Gastroesophageal sphincter (tissue), 4 donors: Measurements from ENCODE around the gene UBAP2. TPM values are rescaled to one million over a fixed set of nuclear protein-coding genes. Genes with fewer than 3 reads are reported as not detected.

Experiments
- ATAC-seq: fragments of 150-250 bp; one replicate; pipeline ENCODE4 v1.9.1; 2016; ENCODE audit warnings: mild to moderate bottlenecking, moderate library complexity
- H3K27ac ChIP-seq, 4 donors: fragments of 200-600 bp; sonication (generic) in 3 of 4; 1 replicate in 3 of 4; 2 replicates in 1 of 4; pipeline ENCODE4 v1.5.1; 2016 to 2019
- H3K27me3 ChIP-seq: fragments of 200-600 bp; sonication (generic); one replicate; pipeline ENCODE4 v1.5.1; 2019
- H3K36me3 ChIP-seq, 2 donors: fragments of 200-600 bp; sonication (generic); one replicate each; pipeline ENCODE4 v1.5.1; 2019; ENCODE audit warnings: control low read depth in 1 of 2
- H3K4me1 ChIP-seq, 3 donors: fragments of 200-600 bp; sonication (generic); 1 replicate in 2 of 3; 2 replicates in 1 of 3; pipeline ENCODE4 v1.5.1; 2016 to 2019; ENCODE audit warnings: control low read depth in 2 of 3
- H3K4me3 ChIP-seq, 2 donors: fragments of 200-600 bp; sonication (generic); one replicate each; pipeline ENCODE4 v1.5.1; 2019; ENCODE audit warnings: mild to moderate bottlenecking in 1 of 2, moderate library complexity in 1 of 2
- H3K9me3 ChIP-seq, 3 donors: fragments of 200-600 bp; sonication (generic); one replicate each; pipeline ENCODE4 v1.5.1; 2017 to 2019; ENCODE audit warnings: control low read depth in 2 of 3
- EP300 ChIP-seq: sonication (generic); formaldehyde crosslinking; IDR thresholded peaks from one replicate; pipeline ENCODE4 v1.6.1; 2017; ENCODE audit warnings: antibody characterized with exemption, mild to moderate bottlenecking
- POLR2A ChIP-seq, 2 donors: fragments of 450-650 bp; IDR thresholded peaks; one replicate each; pipeline ENCODE4 v1.6.1; 2017; ENCODE audit warnings: antibody characterized with exemption in 2 of 2, mild to moderate bottlenecking in 2 of 2, moderate library complexity in 1 of 2
- POLR2AphosphoS5 ChIP-seq: sonication (generic); formaldehyde crosslinking; IDR thresholded peaks from one replicate; pipeline ENCODE4 v1.6.1; 2017; ENCODE audit warnings: antibody characterized with exemption
- WGBS, 2 donors: methylation state at CpG; one replicate each; pipeline ENCODE4 v1.1.5; 2018; ENCODE audit warnings: low coverage in 1 of 2; 5-methylcytosine and 5-hydroxymethylcytosine counted together
- total RNA-seq, 4 donors: library from RNA; depleted of rRNA; stranded (reverse); fragments of >200 nt; gene quantifications; one replicate each; pipeline ENCODE4 v1.1.0, GENCODE V29; 2016
- TF ChIP-seq, protein P1 (sequence below), 4 experiments: fragments of 200-600 bp in 2 of 4; fragments of 450-650 bp in 2 of 4; sonication (generic) in 1 of 4; IDR thresholded peaks; one replicate each; pipeline ENCODE4 v1.5.1; 2017 to 2019; ENCODE audit warnings: antibody characterized with exemption in 4 of 4, mild to moderate bottlenecking in 2 of 4, moderate library complexity in 2 of 4

Gene UBAP2
- total RNA-seq, 4 donors from 2014 or later = 27.5 to 41.5 (median 32.8) TPM

DNA sequence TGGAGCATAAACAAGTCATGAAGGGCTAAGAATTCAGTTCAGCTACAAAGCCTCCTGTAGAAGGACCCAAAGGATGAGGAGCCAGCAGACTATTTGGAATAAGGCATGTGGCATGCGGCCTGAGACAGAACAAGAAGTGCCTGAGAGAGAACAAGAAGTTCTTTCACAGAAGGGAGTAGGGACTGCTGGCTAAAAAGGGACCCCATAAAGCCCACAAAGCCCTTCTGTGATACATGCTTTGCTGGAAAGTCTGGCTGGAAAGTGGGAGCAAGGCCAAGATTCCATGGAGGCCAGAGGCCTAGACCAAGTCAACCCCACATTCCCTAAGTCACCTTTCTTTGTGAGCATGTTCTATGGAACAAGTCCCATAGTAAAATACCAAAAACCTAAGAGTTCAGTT lies 35.9 kb upstream of the UBAP2 start:
- ATAC-seq = peak; percentile 89
- Histone ChIP-seq H3K27ac (peak overlapping the region; percentile 55 to 87 (median 80)), H3K9me3 (no peaks in the 10 kb centered on the region), H3K4me3 (no peak overlapping the region), H3K4me1 (peaks cover 5 to 38% (median 18%) of the 10 kb centered on the region in 3 donors), H3K36me3 (peaks cover 4 to 39% of the 10 kb centered on the region in 2 donors), H3K27me3 (no peaks in the 10 kb centered on the region)
- no peak for TF ChIP-seq EP300
- TF ChIP-seq POLR2AphosphoS5 = peak; percentile 88
- 13 to 31% methylated on average over 1 of the region's 1 CpG for WGBS, 2 donors

DNA sequence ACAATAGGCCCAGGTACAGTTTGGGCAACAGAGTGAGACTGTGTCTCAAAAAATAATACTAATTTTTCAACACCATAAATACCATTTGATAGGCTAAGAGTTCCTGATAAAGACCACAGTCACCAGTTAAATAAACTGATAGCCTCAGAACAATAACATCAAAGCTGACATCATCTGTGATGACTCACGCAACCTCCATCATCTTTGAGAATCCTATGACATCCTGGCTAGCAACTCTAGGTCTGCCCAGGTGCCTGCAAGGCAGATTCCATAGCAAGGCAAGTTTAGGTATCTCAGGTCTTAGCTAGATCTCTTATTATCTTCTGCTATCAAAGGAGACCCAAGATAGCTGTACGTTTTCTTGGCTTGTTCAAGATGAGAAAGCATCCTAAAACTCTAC lies 30.5 kb upstream of the UBAP2 start:
- TF ChIP-seq, protein P1, sequence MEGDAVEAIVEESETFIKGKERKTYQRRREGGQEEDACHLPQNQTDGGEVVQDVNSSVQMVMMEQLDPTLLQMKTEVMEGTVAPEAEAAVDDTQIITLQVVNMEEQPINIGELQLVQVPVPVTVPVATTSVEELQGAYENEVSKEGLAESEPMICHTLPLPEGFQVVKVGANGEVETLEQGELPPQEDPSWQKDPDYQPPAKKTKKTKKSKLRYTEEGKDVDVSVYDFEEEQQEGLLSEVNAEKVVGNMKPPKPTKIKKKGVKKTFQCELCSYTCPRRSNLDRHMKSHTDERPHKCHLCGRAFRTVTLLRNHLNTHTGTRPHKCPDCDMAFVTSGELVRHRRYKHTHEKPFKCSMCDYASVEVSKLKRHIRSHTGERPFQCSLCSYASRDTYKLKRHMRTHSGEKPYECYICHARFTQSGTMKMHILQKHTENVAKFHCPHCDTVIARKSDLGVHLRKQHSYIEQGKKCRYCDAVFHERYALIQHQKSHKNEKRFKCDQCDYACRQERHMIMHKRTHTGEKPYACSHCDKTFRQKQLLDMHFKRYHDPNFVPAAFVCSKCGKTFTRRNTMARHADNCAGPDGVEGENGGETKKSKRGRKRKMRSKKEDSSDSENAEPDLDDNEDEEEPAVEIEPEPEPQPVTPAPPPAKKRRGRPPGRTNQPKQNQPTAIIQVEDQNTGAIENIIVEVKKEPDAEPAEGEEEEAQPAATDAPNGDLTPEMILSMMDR (IDR thresholded peaks at IDR 0.05) = no peak
- no peak for TF ChIP-seq POLR2AphosphoS5
- no peak for TF ChIP-seq POLR2A (IDR thresholded peaks at IDR 0.05)
- no peak for TF ChIP-seq EP300

GRCh38 chr9:34072868-34073590 lies 24.3 kb upstream of the UBAP2 start:
- TF ChIP-seq, protein P1 (IDR thresholded peaks at IDR 0.05) = no peak
- TF ChIP-seq POLR2AphosphoS5 (peak; percentile 68), POLR2A (IDR thresholded peaks at IDR 0.05) (no peak)
- WGBS, 2 donors = 35 to 49% methylated on average over 2 to 4 of the region's 5 CpGs
- Histone ChIP-seq H3K27ac (peak overlapping the region in 3 of 4 donors; percentile 55 to 68 (median 61)), H3K4me3 (no peak overlapping the region), H3K4me1 (peaks cover 0 to 21% (median 6%) of the 10 kb centered on the region in 3 donors), H3K27me3 (no peaks in the 10 kb centered on the region), H3K9me3 (no peaks in the 10 kb centered on the region), H3K36me3 (no peaks in the 10 kb centered on the region)
- ATAC-seq = peak; percentile 87

More for the DNA sequence above, 30.5 kb upstream of the UBAP2 start:
- peaks cover 0 to 7% (median 5%) of the 10 kb centered on the region in 3 donors for H3K4me1 ChIP-seq
- no peak overlapping the region for H3K4me3 ChIP-seq
- no peaks in the 10 kb centered on the region for H3K36me3 ChIP-seq
- no peaks in the 10 kb centered on the region for H3K27me3 ChIP-seq
- no peak for ATAC-seq
- H3K9me3 ChIP-seq = no peaks in the 10 kb centered on the region
- no peak overlapping the region for H3K27ac ChIP-seq
- 85 to 100% methylated on average over 2 of the region's 2 CpGs for WGBS, 2 donors

GRCh38 chr9:34072410-34072809 lies 23.7 kb upstream of the UBAP2 start:
- Histone ChIP-seq H3K4me1 (peaks cover 0 to 21% (median 6%) of the 10 kb centered on the region in 3 donors), H3K9me3 (no peaks in the 10 kb centered on the region), H3K27ac (peak overlapping the region in 3 of 4 donors; percentile 55 to 68 (median 61)), H3K4me3 (no peak overlapping the region), H3K36me3 (no peaks in the 10 kb centered on the region), H3K27me3 (no peaks in the 10 kb centered on the region)
- TF ChIP-seq POLR2AphosphoS5 (no peak), POLR2A (IDR thresholded peaks at IDR 0.05) (no peak), EP300 (no peak)
- TF ChIP-seq, protein P1 (IDR thresholded peaks at IDR 0.05) = no peak
- ATAC-seq = no peak
- 100% methylated on average over 2 of the region's 2 CpGs for WGBS, 2 donors

DNA sequence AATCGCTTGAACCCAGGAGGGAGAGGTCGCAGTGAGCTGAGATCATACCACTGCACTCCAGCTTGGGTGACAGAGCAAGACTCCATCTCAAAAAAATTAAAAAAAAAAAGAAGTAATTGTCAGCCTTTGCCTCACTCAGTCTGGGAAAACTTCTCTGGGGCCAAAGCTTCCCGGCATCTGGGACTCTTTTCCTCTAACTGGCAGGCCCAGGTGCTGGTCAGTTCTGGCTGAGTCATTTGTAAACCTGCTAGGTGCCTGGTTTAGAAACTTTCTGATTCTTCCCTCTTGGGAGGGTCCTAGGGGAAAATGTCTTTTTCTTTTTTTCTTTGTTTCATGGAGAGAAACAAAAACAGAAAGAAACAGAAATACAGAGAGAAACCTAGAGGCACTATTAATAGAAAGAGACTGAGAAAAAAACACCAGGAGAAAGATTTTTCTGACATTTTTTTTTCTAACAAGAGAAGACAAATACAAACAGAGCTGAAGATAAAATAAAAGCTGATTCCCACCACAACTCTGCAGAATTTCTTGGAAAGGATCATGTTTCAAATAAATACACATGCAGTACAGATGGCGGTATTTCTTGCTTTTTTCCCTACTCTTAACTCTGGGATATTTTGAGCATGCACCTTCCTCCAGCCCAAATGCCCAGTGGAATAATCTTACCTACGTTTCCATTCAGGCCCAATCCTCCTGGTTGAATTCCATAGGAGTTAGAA lies 22.1 kb upstream of the UBAP2 start:
- ATAC-seq = no peak
- Histone ChIP-seq H3K36me3 (no peaks in the 10 kb centered on the region), H3K9me3 (no peaks in the 10 kb centered on the region), H3K4me3 (no peak overlapping the region), H3K4me1 (peaks cover 0 to 21% (median 6%) of the 10 kb centered on the region in 3 donors), H3K27me3 (no peaks in the 10 kb centered on the region), H3K27ac (no peak overlapping the region)
- TF ChIP-seq POLR2AphosphoS5 = peak; percentile 29
- TF ChIP-seq, protein P1 (IDR thresholded peaks at IDR 0.05) = no peak
- TF ChIP-seq POLR2A (IDR thresholded peaks at IDR 0.05) = no peak
- no peak for TF ChIP-seq EP300
- 48 to 71% methylated on average over 5 of the region's 5 CpGs for WGBS, 2 donors
